ENCODE data around the gene ALG12.

DNA sequence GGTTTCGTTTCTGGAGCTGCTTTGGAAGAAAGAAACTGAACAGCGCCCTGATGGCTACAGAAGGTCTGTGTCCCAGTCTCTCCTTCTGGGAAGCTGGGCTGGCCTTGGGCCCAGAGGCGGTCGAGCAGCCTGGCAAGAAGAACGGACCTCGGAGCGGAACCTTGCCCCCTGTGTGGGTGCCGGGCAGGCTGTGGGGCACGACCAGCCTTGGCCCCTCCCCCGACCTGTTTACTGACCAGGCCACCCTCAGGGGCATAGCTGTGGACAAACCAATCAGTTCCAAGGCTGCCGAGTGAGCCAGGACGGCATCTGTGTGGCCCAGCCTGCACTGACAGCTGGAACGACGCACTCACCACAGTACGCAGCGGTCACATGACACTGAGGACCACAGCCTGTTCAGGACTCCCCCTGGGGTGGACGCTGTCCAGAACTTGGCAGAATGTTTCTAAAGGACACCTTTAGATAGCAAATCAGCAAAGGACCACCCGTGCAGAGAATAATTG is 49.5 kb upstream of the ALG12 start:
- TF ChIP-seq, protein P1, sequence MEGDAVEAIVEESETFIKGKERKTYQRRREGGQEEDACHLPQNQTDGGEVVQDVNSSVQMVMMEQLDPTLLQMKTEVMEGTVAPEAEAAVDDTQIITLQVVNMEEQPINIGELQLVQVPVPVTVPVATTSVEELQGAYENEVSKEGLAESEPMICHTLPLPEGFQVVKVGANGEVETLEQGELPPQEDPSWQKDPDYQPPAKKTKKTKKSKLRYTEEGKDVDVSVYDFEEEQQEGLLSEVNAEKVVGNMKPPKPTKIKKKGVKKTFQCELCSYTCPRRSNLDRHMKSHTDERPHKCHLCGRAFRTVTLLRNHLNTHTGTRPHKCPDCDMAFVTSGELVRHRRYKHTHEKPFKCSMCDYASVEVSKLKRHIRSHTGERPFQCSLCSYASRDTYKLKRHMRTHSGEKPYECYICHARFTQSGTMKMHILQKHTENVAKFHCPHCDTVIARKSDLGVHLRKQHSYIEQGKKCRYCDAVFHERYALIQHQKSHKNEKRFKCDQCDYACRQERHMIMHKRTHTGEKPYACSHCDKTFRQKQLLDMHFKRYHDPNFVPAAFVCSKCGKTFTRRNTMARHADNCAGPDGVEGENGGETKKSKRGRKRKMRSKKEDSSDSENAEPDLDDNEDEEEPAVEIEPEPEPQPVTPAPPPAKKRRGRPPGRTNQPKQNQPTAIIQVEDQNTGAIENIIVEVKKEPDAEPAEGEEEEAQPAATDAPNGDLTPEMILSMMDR (IDR thresholded peaks at IDR 0.05) = no peak
- TF ChIP-seq EZH2 (IDR thresholded peaks at IDR 0.05; ENCODE audit: borderline replicate concordance, insufficient read depth, low read depth, low read length, poor library complexity, severe bottlenecking) = no peak

All from B cell (primary cell).